ENCODE measurements around the gene ZNF518B. TPM values are rescaled to one million over a fixed set of nuclear protein-coding genes. Genes with fewer than 3 reads are reported as not detected.

The ZNF518B gene
- total and polyA plus RNA-seq, 9 of the 15 experiments (the other 6 are each of a cell fraction or from before 2014, with no cell fraction given) = 13.1 to 48.9 (median 37.5) TPM

- no peak for TF ChIP-seq CHCHD3 (CRISPR knock-in tag; IDR thresholded peaks at IDR 0.05)
- TF ChIP-seq ZFP1 (CRISPR knock-in tag; IDR thresholded peaks at IDR 0.05) = no peak
- no peak for TF ChIP-seq PHF8 (IDR thresholded peaks at IDR 0.05; ENCODE audit: borderline replicate concordance, low read length)
- TF ChIP-seq, protein P1, sequence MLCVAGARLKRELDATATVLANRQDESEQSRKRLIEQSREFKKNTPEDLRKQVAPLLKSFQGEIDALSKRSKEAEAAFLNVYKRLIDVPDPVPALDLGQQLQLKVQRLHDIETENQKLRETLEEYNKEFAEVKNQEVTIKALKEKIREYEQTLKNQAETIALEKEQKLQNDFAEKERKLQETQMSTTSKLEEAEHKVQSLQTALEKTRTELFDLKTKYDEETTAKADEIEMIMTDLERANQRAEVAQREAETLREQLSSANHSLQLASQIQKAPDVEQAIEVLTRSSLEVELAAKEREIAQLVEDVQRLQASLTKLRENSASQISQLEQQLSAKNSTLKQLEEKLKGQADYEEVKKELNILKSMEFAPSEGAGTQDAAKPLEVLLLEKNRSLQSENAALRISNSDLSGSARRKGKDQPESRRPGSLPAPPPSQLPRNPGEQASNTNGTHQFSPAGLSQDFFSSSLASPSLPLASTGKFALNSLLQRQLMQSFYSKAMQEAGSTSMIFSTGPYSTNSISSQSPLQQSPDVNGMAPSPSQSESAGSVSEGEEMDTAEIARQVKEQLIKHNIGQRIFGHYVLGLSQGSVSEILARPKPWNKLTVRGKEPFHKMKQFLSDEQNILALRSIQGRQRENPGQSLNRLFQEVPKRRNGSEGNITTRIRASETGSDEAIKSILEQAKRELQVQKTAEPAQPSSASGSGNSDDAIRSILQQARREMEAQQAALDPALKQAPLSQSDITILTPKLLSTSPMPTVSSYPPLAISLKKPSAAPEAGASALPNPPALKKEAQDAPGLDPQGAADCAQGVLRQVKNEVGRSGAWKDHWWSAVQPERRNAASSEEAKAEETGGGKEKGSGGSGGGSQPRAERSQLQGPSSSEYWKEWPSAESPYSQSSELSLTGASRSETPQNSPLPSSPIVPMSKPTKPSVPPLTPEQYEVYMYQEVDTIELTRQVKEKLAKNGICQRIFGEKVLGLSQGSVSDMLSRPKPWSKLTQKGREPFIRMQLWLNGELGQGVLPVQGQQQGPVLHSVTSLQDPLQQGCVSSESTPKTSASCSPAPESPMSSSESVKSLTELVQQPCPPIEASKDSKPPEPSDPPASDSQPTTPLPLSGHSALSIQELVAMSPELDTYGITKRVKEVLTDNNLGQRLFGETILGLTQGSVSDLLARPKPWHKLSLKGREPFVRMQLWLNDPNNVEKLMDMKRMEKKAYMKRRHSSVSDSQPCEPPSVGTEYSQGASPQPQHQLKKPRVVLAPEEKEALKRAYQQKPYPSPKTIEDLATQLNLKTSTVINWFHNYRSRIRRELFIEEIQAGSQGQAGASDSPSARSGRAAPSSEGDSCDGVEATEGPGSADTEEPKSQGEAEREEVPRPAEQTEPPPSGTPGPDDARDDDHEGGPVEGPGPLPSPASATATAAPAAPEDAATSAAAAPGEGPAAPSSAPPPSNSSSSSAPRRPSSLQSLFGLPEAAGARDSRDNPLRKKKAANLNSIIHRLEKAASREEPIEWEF (CRISPR knock-in tag; IDR thresholded peaks at IDR 0.05) = no peak
- no peak for TF ChIP-seq HNRNPL (IDR thresholded peaks at IDR 0.05; ENCODE audit: low read depth, low read length)
- no peak for TF ChIP-seq ZBTB43 (CRISPR knock-in tag; IDR thresholded peaks at IDR 0.05)
- TF ChIP-seq HNRNPK (IDR thresholded peaks at IDR 0.05; ENCODE audit: low read depth, low read length, poor library complexity, severe bottlenecking) = no peak
- no peak for TF ChIP-seq AFF4 (CRISPR knock-in tag; IDR thresholded peaks at IDR 0.05)
- TF ChIP-seq HCFC1 (IDR thresholded peaks at IDR 0.05; ENCODE audit: low read depth, low read length) = no peak
- no peak for TF ChIP-seq ZNF77 (CRISPR knock-in tag; IDR thresholded peaks at IDR 0.05)
- TF ChIP-seq, protein P2, sequence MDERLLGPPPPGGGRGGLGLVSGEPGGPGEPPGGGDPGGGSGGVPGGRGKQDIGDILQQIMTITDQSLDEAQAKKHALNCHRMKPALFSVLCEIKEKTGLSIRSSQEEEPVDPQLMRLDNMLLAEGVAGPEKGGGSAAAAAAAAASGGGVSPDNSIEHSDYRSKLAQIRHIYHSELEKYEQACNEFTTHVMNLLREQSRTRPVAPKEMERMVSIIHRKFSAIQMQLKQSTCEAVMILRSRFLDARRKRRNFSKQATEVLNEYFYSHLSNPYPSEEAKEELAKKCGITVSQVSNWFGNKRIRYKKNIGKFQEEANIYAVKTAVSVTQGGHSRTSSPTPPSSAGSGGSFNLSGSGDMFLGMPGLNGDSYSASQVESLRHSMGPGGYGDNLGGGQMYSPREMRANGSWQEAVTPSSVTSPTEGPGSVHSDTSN (CRISPR knock-in tag; IDR thresholded peaks at IDR 0.05; ENCODE audit: low read depth) = no peak
- TF ChIP-seq, protein P2 (tag; conservative IDR thresholded peaks at IDR 0.05; ENCODE audit: low read depth) = peak; percentile 90
- TF ChIP-seq HDAC2 (IDR thresholded peaks at IDR 0.05) = no peak
- TF ChIP-seq TAF9B (IDR thresholded peaks at IDR 0.05; ENCODE audit: partially characterized antibody) = no peak
- no peak for TF ChIP-seq DDX20 (tag; IDR thresholded peaks at IDR 0.05; ENCODE audit: low read depth)
- peak; percentile 74 for TF ChIP-seq STAT5A (IDR thresholded peaks at IDR 0.05; ENCODE audit: borderline replicate concordance, low read length)
Measured at GRCh38 chr4:10459305-10459704, 2.1 kb upstream of the ZNF518B start (continued).

Data from K562 (cell line).